ENCODE results near the gene SLC50A1. TPM values are rescaled to one million over a fixed set of nuclear protein-coding genes. Genes with fewer than 3 reads are reported as not detected.

The SLC50A1 gene
- total RNA-seq, 2 donors from 2014 or later = 42.8 to 47.3 TPM

- no peak for ATAC-seq (replicated peaks)
- peaks cover 62% of the 10 kb centered on the region for H3K36me3 Mint-ChIP-seq (ENCODE audit: low read depth)
- H3K9me3 Mint-ChIP-seq = no peaks in the 10 kb centered on the region
- H3K27me3 Mint-ChIP-seq = no peaks in the 10 kb centered on the region
- peaks cover 24% of the 10 kb centered on the region for H3K4me1 Mint-ChIP-seq
- peak overlapping the region; percentile 100 for H3K4me3 Mint-ChIP-seq
- no peak overlapping the region for H3K27ac Mint-ChIP-seq
Measured at GRCh38 chr1:155175927-155176371, 40.3 kb downstream of the SLC50A1 start.

DNA sequence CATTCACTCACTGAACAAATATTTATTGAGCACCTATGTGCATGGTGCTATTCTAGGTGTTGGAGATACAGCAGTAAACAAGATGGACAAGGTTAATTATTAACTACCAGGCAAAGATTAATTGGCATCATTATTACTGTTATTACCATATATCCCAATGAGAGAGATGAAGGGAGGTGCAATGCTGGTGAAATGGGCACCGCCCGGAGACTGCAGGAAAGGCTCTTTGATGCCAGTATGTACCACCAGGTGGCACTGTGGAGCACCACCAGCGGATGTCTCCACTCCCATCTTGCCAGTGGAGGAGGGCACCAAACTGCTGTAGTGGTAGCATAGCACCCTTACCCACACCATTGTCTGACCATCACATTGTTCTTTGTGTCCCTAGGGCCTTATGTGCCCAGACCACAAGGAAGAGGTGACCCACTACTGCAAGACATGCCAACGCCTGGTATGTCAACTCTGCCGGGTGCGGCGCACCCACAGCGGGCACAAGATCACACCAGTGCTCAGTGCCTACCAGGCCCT lies 41.0 kb downstream of the SLC50A1 start:
- Mint-ChIP-seq H3K27ac (peak overlapping the region; percentile 47), H3K4me1 (peaks cover 24% of the 10 kb centered on the region), H3K27me3 (no peaks in the 10 kb centered on the region), H3K36me3 (ENCODE audit: low read depth) (peaks cover 55% of the 10 kb centered on the region), H3K9me3 (no peaks in the 10 kb centered on the region), H3K4me3 (peak overlapping the region; percentile 100)
- peak; percentile 42 for ATAC-seq (replicated peaks)

DNA sequence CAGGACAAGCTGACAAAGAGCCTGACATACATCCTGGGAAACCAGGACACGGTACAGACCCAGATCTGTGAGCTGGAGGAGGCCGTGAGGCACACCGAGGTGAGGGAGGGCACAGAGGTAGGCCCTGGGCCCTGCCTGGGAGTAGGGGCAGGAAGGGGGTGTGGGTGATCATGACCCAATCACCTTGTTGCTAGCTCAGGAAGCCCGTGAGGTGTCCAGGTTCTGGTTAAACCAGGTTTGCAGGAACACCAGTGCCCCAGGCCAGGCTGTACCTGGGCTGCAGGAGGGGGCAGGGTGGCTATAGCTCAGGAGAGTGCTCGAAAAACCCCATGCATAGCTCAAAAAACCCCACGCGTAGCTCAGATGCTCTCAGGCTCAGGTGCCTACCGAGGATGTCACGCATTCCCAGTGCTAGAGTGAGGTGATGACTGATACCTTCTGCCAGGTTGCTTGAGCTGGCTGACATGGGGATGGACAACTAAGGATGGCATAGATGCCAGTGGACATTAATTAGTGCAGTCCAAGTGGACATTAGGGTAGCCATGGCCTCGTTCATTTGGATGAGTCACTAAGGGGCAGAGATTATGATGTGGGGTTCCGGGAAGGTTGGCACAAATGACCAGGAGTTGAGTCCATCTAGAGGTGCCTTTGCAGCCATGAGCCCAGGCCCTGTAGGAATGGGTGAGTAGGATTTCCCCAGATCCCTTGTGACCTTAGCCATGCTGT lies 41.7 kb downstream of the SLC50A1 start:
- Mint-ChIP-seq H3K36me3 (ENCODE audit: low read depth) (peaks cover 49% of the 10 kb centered on the region), H3K27ac (peak overlapping the region; percentile 51), H3K27me3 (no peaks in the 10 kb centered on the region), H3K4me3 (no peak overlapping the region), H3K4me1 (peaks cover 19% of the 10 kb centered on the region), H3K9me3 (no peaks in the 10 kb centered on the region)
- no peak for ATAC-seq (replicated peaks)

DNA sequence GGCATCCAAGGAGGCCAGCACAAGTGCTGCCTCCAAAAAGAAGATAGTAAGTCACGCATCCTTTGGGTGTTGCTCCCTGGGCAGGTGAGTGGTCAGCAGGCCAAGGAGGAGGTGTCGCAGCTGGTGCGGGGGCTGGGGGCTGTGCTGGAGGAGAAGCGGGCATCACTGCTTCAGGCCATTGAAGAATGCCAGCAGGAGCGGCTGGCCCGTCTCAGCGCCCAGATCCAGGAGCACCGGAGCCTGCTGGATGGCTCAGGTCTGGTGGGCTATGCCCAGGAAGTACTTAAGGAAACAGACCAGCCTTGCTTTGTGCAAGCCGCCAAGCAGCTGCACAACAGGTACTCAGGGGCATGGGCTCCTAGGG lies 42.2 kb downstream of the SLC50A1 start:
- H3K36me3 Mint-ChIP-seq (ENCODE audit: low read depth) = peaks cover 52% of the 10 kb centered on the region
- no peak overlapping the region for H3K4me3 Mint-ChIP-seq
- H3K27ac Mint-ChIP-seq = peak overlapping the region; percentile 51
- peaks cover 19% of the 10 kb centered on the region for H3K4me1 Mint-ChIP-seq
- H3K27me3 Mint-ChIP-seq = no peaks in the 10 kb centered on the region
- no peaks in the 10 kb centered on the region for H3K9me3 Mint-ChIP-seq
- no peak for ATAC-seq (replicated peaks)

GRCh38 chr1:155178441-155179111 lies 42.9 kb downstream of the SLC50A1 start:
- Mint-ChIP-seq H3K36me3 (ENCODE audit: low read depth) (peaks cover 52% of the 10 kb centered on the region), H3K4me1 (peaks cover 18% of the 10 kb centered on the region), H3K4me3 (no peak overlapping the region), H3K27me3 (no peaks in the 10 kb centered on the region), H3K27ac (no peak overlapping the region), H3K9me3 (no peaks in the 10 kb centered on the region)
- no peak for ATAC-seq (replicated peaks)

DNA sequence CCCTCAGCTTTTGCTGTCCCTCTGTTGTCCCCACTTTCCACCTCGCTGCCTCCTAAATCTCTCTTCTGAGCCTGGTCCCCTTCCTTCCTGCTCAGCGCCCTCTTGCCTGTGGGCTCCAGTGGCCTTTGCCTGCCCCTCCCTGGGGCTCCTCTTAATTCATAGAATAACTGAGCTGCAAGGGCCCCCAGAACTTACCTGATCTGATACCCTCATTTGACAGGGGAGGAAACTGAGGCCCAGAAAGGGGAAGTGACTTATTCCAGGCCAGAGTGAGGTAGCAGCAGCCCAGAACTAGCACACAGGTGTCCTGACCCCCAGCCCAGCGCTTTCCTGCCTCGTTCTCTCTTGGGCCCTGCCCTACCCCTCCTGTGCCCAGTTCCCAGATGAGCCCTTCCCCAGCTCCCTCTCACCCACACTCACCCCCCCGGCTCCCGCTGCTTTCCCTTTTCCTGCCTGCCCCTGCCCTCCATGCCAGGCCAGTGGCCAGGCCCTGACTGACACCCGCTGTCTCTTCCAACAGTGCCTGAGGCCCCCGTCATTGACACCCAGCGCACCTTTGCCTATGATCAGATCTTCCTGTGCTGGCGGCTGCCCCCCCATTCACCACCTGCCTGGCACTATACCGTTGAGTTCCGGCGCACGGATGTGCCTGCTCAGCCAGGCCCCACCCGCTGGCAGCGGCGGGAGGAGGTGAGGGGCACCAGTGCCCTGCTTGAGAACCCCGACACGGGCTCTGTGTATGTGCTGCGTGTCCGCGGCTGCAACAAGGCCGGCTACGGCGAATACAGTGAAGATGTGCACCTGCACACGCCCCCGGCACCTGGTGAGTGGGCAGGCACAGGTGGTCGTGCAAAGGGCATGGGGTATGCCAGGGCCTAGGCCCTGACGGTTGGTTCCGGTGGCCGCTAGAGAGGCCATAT lies 43.7 kb downstream of the SLC50A1 start:
- Mint-ChIP-seq H3K36me3 (ENCODE audit: low read depth) (peaks cover 48% of the 10 kb centered on the region), H3K9me3 (no peaks in the 10 kb centered on the region), H3K4me3 (no peak overlapping the region), H3K27me3 (no peaks in the 10 kb centered on the region), H3K27ac (no peak overlapping the region), H3K4me1 (peaks cover 13% of the 10 kb centered on the region)
- no peak for ATAC-seq (replicated peaks)

GRCh38 chr1:155181371-155182051 lies 45.9 kb downstream of the SLC50A1 start:
- H3K36me3 Mint-ChIP-seq (ENCODE audit: low read depth) = peaks cover 46% of the 10 kb centered on the region
- H3K4me1 Mint-ChIP-seq = peaks cover 9% of the 10 kb centered on the region
- H3K9me3 Mint-ChIP-seq = no peaks in the 10 kb centered on the region
- H3K4me3 Mint-ChIP-seq = no peak overlapping the region
- ATAC-seq (replicated peaks) = no peak
- H3K27me3 Mint-ChIP-seq = no peaks in the 10 kb centered on the region
- no peak overlapping the region for H3K27ac Mint-ChIP-seq

- Mint-ChIP-seq H3K9me3 (no peaks in the 10 kb centered on the region), H3K4me1 (peaks cover 8% of the 10 kb centered on the region), H3K36me3 (ENCODE audit: low read depth) (peaks cover 40% of the 10 kb centered on the region), H3K27ac (no peak overlapping the region), H3K27me3 (no peaks in the 10 kb centered on the region), H3K4me3 (no peak overlapping the region)
- no peak for ATAC-seq (replicated peaks)
Measured at GRCh38 chr1:155182052-155182550, 46.4 kb downstream of the SLC50A1 start.

GRCh38 chr1:155183775-155184221 lies 48.1 kb downstream of the SLC50A1 start:
- ATAC-seq (replicated peaks) = no peak
- no peaks in the 10 kb centered on the region for H3K27me3 Mint-ChIP-seq
- no peak overlapping the region for H3K4me3 Mint-ChIP-seq
- peaks cover 28% of the 10 kb centered on the region for H3K36me3 Mint-ChIP-seq (ENCODE audit: low read depth)
- no peaks in the 10 kb centered on the region for H3K9me3 Mint-ChIP-seq
- no peak overlapping the region for H3K27ac Mint-ChIP-seq
- H3K4me1 Mint-ChIP-seq = peaks cover 16% of the 10 kb centered on the region

DNA sequence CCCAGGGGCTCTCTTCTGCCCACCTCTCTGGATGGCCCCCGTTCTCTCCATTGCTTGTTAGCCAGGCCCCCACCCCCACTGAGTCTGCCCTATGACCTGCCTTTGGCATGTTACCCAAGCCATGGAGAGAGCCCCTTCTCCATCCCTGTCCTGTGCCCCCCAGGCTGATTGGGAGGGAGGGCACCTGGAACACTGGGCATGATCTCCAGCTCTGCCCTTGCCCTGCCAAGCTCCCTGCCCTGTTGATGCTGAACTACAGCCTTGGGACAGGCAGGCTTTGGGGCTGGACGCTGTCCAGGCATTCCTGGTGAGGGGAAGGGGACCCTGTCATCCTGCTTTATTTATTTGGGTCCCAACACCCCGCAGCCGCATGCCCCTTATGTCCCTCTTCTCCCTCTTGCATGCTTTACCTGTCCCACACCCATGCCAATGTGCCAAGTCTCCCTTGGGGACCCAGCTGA lies 48.7 kb downstream of the SLC50A1 start:
- Mint-ChIP-seq H3K27ac (peak overlapping the region; percentile 79), H3K4me1 (peaks cover 16% of the 10 kb centered on the region), H3K4me3 (no peak overlapping the region), H3K36me3 (ENCODE audit: low read depth) (peaks cover 22% of the 10 kb centered on the region), H3K9me3 (no peaks in the 10 kb centered on the region), H3K27me3 (no peaks in the 10 kb centered on the region)
- ATAC-seq (replicated peaks) = no peak

DNA sequence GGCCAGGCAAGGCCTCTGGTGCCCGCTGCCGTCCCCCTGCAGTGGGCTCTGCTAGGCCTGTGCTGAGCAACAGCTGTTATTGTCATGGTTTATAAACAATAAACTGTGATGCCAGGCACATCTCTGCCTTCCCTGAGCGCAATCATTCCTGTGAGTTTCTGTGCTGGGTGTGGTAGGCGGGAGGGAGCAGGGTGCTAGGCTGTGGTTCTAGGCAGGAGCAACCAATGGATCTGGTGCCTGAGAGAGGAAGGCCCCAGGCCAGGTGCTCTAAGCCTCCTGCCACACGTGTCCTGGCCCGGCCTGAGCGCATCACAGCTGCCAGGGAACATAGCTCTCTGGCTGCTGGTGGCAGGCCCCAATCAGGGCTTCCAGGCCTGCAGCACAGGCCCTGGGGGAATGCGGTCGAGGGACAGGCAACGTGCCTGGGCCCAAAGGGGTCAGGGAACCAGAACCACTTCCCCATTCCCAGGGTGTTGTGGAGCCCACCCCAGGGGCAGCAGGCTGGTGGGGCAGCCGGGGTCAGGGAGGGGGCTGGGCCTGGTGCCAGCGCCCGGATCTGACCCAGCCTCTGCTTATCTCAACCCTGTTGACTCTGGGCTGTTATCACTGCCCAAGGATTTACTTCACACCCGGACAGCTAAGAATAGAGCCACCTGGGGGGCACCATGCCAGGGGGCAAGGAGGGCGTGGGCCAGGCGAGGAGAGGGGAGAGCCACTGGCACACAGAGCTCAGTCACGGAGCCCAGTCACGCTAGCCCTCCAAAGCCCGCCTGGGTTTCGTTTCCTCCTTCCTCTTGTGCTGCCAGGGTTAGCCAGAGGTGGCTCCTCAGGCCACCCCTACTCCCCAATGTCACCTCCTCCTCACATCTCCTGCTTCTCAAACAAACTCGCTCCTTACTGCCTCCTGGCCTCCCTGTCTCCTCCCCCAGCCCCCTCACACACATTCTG lies 49.5 kb downstream of the SLC50A1 start:
- peaks cover 16% of the 10 kb centered on the region for H3K4me1 Mint-ChIP-seq
- no peak for ATAC-seq (replicated peaks)
- H3K27me3 Mint-ChIP-seq = no peaks in the 10 kb centered on the region
- peak overlapping the region; percentile 79 for H3K27ac Mint-ChIP-seq
- H3K4me3 Mint-ChIP-seq = no peak overlapping the region
- no peaks in the 10 kb centered on the region for H3K9me3 Mint-ChIP-seq
- peaks cover 15% of the 10 kb centered on the region for H3K36me3 Mint-ChIP-seq (ENCODE audit: low read depth)

DNA sequence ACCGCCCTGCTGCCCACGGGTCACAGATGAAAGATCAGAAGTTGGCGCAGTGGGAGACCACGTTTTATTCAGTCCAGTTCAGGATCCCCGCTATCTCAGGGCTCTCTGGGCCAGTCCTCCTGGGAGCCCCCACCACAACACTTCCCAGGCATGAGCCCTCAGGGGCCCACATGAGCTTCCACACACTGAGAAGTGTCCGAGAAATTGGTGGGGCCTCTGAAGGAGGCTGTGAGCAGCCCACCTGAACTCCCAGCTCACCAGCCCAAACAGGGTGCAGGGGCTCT lies 50.1 kb downstream of the SLC50A1 start:
- Mint-ChIP-seq H3K4me3 (no peak overlapping the region), H3K9me3 (no peaks in the 10 kb centered on the region), H3K27ac (peak overlapping the region; percentile 79), H3K27me3 (no peaks in the 10 kb centered on the region), H3K4me1 (peaks cover 16% of the 10 kb centered on the region), H3K36me3 (ENCODE audit: low read depth) (peaks cover 14% of the 10 kb centered on the region)
- ATAC-seq (replicated peaks) = no peak
